Astrocyte (in vitro differentiated cells and primary cell): ENCODE data around the gene ZNF586.

ENCODE experiments used
- CTCF ChIP-seq: IDR thresholded peaks from 2 replicates; pipeline ENCODE4 v1.5.1; 2011; ENCODE audit warnings: low read depth, mild to moderate bottlenecking, inconsistent platforms, low read length, moderate library complexity; ENCODE audit not compliant: insufficient read depth
- EZH2 ChIP-seq: IDR thresholded peaks from 2 replicates; pipeline ENCODE4 v1.6.1; 2012; ENCODE audit warnings: mild to moderate bottlenecking, low read length, inconsistent platforms; ENCODE audit not compliant: insufficient read depth

GRCh38 chr19:57803265-57803593 lies 33.8 kb downstream of the ZNF586 start:
- TF ChIP-seq CTCF (no peak), EZH2 (no peak)
